Measurements from ENCODE around the gene LRRC36.
"Not testable (repeated sequence)": the region's sequence is repeated elsewhere in the genome, so short reads cannot be mapped to it uniquely, and the experiment has no call there.

The LRRC36 gene

DNA sequence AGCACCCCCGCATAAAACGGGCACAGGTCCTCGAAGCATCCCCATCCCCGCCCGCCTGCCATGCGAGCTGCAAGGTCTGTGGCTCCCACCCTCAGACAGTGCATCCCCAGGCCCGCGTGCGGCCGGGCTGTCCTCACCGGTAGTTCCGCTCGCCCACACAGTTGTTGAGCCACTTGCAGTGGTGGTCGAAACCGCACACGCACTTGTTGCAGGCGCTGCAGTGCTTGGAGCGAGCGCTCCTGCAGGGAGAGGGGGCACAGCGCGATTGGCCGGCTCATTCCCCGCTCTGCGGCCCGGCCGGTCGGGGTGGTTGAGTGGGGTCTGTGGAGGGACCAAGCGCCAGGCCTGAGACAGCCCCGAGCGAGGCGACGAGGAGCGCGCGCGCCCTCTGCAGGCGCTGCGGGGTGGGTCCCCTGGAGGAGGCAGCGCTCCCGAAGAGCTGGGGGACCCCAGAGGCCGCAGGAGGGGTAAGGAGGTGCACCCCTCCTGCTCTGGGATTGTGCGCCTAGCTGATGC lies 72.7 kb downstream of the LRRC36 start:
- peak; percentile 10 to 33 for DNase-seq (ENCODE audit: extremely low read depth in 1 of 2, low read depth in 1 of 2)

GRCh38 chr16:67399749-67400704 lies 73.4 kb downstream of the LRRC36 start:
- DNase-seq (ENCODE audit: extremely low read depth in 1 of 2, low read depth in 1 of 2): no peak

- DNase-seq (ENCODE audit: extremely low read depth in 1 of 2, low read depth in 1 of 2): no peak
These were observed 74.3 kb downstream of the LRRC36 start for GRCh38 chr16:67400901-67401300.

- no peak for DNase-seq (ENCODE audit: extremely low read depth in 1 of 2, low read depth in 1 of 2)
These were observed 77.5 kb downstream of the LRRC36 start for GRCh38 chr16:67403976-67404555.

GRCh38 chr16:67404740-67405226 lies 78.2 kb downstream of the LRRC36 start:
- DNase-seq (ENCODE audit: extremely low read depth in 1 of 2, low read depth in 1 of 2): no peak

- DNase-seq (ENCODE audit: extremely low read depth in 1 of 2, low read depth in 1 of 2): no peak
These were observed 78.7 kb downstream of the LRRC36 start for GRCh38 chr16:67405336-67405735.

- DNase-seq (ENCODE audit: extremely low read depth in 1 of 2, low read depth in 1 of 2): no peak
These were observed 79.7 kb downstream of the LRRC36 start for GRCh38 chr16:67406111-67406971.

- DNase-seq (ENCODE audit: extremely low read depth in 1 of 2, low read depth in 1 of 2): no peak
These were observed 80.7 kb downstream of the LRRC36 start for GRCh38 chr16:67407176-67407787.

- DNase-seq (ENCODE audit: extremely low read depth in 1 of 2, low read depth in 1 of 2): no peak
These were observed 81.3 kb downstream of the LRRC36 start for GRCh38 chr16:67407788-67408452.

DNA sequence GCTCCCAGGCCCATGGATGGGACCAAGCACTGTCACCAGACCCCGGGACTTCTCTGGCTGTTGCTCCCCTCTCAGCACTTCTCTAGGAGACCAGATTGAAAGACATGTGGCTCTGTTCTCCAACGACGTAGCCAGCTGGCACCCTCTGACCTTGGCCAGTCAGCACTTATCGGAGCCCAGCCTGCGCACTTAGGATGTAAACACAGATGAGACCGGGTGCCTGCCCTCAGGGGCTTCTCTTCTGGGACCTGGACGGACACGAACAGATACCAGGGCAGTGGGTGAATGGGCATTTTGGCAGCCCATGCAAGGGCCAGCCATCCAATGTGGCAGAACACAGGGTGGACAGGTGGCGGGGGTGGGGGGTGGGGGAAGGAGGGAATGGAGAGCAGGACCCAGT lies 83.0 kb downstream of the LRRC36 start:
- no peak for DNase-seq (ENCODE audit: extremely low read depth in 1 of 2, low read depth in 1 of 2)

GRCh38 chr16:67411339-67411738 lies 84.7 kb downstream of the LRRC36 start:
- no peak for DNase-seq (ENCODE audit: extremely low read depth in 1 of 2, low read depth in 1 of 2)

- no peak for DNase-seq (ENCODE audit: extremely low read depth in 1 of 2, low read depth in 1 of 2)
These were observed 85.7 kb downstream of the LRRC36 start for GRCh38 chr16:67412294-67412693.

- DNase-seq (ENCODE audit: extremely low read depth in 1 of 2, low read depth in 1 of 2): no peak
These were observed 87.6 kb downstream of the LRRC36 start for GRCh38 chr16:67413978-67414911.

GRCh38 chr16:67415421-67415820 lies 88.8 kb downstream of the LRRC36 start:
- DNase-seq (ENCODE audit: extremely low read depth in 1 of 2, low read depth in 1 of 2): not testable (repeated sequence)

GRCh38 chr16:67415872-67416793 lies 89.5 kb downstream of the LRRC36 start, which contains the start of gene ZDHHC1:
Gene ZDHHC1, minus strand, starts transcription at chr16:67416477. Its CDS starts 8,702 bp downstream, at chr16:67407775.
- peak in 1 of 2 donors; percentile 39 for DNase-seq (ENCODE audit: extremely low read depth in 1 of 2, low read depth in 1 of 2)

DNA sequence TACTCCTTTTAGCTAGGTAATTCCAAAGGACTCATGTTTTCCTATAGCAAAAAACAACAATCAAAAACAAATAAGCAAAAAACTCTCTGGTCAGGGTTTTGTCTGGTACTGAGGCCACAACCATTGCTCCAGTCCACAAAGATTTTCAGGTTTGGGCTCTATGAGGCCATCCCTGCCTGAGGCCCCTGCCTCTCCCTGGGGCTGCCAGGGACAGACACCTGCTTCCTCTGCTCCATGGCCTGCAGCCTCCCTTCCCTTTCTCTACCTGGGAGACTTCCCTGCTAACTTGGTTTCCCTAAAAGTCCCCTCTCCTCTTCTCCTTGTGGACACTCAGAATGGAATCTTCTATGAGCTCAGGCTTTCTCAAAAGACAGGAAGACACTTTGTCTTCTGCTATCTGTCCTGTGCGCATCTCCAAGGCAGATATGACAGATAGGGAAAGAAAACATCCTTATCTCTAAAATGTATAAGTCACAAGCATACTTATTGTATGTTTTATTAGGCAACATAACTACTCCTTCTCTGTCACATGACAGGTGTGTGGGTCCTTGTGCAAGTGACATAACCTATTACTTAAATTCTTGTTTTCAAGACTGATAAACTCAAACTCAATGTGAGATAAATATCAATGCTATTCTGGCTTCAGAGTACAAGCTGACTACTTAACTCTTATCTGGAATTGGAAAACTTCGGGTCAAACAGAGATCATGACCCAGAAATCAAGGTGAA lies 90.9 kb downstream of the LRRC36 start:
- no peak for DNase-seq (ENCODE audit: extremely low read depth in 1 of 2, low read depth in 1 of 2)

- DNase-seq (ENCODE audit: extremely low read depth in 1 of 2, low read depth in 1 of 2): no peak
These were observed 92.9 kb downstream of the LRRC36 start for GRCh38 chr16:67419502-67419901.
